SH-SY5Y (cell line): Measurements from ENCODE around the gene PUS7L.

Experiments used
- GATA2 ChIP-seq: IDR thresholded peaks from 2 replicates; pipeline ENCODE4 v1.6.1; 2011; ENCODE audit warnings: mild to moderate bottlenecking, low read depth, low read length
- GATA3 ChIP-seq: IDR thresholded peaks from 2 replicates; pipeline ENCODE4 v1.6.1; 2011; ENCODE audit warnings: low read depth, mild to moderate bottlenecking, low read length, moderate library complexity

- TF ChIP-seq GATA2 (no peak), GATA3 (no peak)
Observed at GRCh38 chr12:43754015-43754414, 4.6 kb downstream of the PUS7L start.
